Endothelial cell of umbilical vein (primary cell): ENCODE results near the gene TNNI3K. TPM values are rescaled to one million over a fixed set of nuclear protein-coding genes. Genes with fewer than 3 reads are reported as not detected.

Source experiments
- BruUV-seq: library from RNA; stranded (reverse); fragments of 400-500 nt; replicated peaks from 2 replicates; lab custom pipeline; 2021; lab: Mats Ljungman, UMichigan
- CTCF ChIA-PET: fragments of 300-600, 350-600 bp; sonication (Branson Sonifier 250); formaldehyde crosslinking; loops from one replicate; lab custom pipeline; 2021; ENCODE audit warnings: antibody characterized with exemption, inconsistent platforms; lab: Charles Lee
- POLR2A ChIA-PET: fragments of 300-600, 350-600 bp; sonication (Branson Sonifier 250); formaldehyde crosslinking; loops from one replicate; lab custom pipeline; 2021; ENCODE audit warnings: antibody characterized with exemption, inconsistent platforms; lab: Charles Lee
- DNase-seq: peaks from one replicate; pipeline ENCODE4 v3.0.0-alpha.2; 2011; ENCODE audit warnings: low read depth, low spot score
- FAIRE-seq: peaks from 2 replicates; lab custom pipeline; 2011; peaks lifted over from hg19 to GRCh38; lab: Jason Lieb, UNC
- H2AFZ ChIP-seq: 2 replicates; pipeline ENCODE4 v1.6.0; 2012; ENCODE audit warnings: low read depth, low read length, control low read depth, inconsistent platforms
- H3K27ac ChIP-seq: 2 replicates; pipeline ENCODE4 v1.5.1; 2011; ENCODE audit warnings: low read depth, mild to moderate bottlenecking, control low read depth, low read length, moderate library complexity; ENCODE audit not compliant: insufficient read depth
- H3K27me3 ChIP-seq, 2 experiments: 2 replicates each; pipeline versions ENCODE4 v1.6.0 to v1.6.1; 2011; ENCODE audit warnings: low read length in 2 of 2, mixed read lengths in 1 of 2; ENCODE audit not compliant: control insufficient read depth in 2 of 2, insufficient read depth in 2 of 2
- H3K36me3 ChIP-seq, 2 experiments: 2 replicates in 1 of 2; 3 replicates in 1 of 2; pipeline ENCODE4 v1.5.1; 2011; ENCODE audit warnings: low read length in 2 of 2, mild to moderate bottlenecking in 1 of 2, moderate library complexity in 1 of 2; ENCODE audit not compliant: control insufficient read depth in 2 of 2, insufficient read depth in 2 of 2; ENCODE audit errors: extremely low read depth in 1 of 2
- H3K4me1 ChIP-seq: 3 replicates; pipeline ENCODE4 v1.5.1; 2011; ENCODE audit warnings: mild to moderate bottlenecking, low read length; ENCODE audit not compliant: control insufficient read depth, insufficient read depth; ENCODE audit errors: extremely low read depth
- H3K4me2 ChIP-seq: 2 replicates; pipeline ENCODE4 v1.6.1; 2011; ENCODE audit warnings: low read length, control low read depth, mixed read lengths; ENCODE audit not compliant: insufficient read depth
- H3K4me3 ChIP-seq, 3 experiments: fragments of 200-600 bp in 1 of 3; sonication (generic), shearing (Covaris generic) in 1 of 3; replicated peaks in 1 of 3; 2 replicates each; pipeline ENCODE4 v1.5.1; 2011 to 2016; ENCODE audit warnings: control low read depth in 3 of 3, low read length in 3 of 3, mild to moderate bottlenecking in 2 of 3, inconsistent platforms in 1 of 3, low read depth in 1 of 3, moderate library complexity in 1 of 3; ENCODE audit not compliant: insufficient read depth in 1 of 3
- H3K79me2 ChIP-seq: 2 replicates; pipeline ENCODE4 v1.6.0; 2012; ENCODE audit warnings: low read length, inconsistent platforms; ENCODE audit not compliant: control insufficient read depth, insufficient read depth
- H3K9ac ChIP-seq: replicated peaks from 2 replicates; pipeline ENCODE3; 2011; ENCODE audit warnings: low read length, control low read depth; ENCODE audit not compliant: insufficient read depth; ENCODE audit errors: extremely low read depth
- H3K9me1 ChIP-seq: replicated peaks from 3 replicates; pipeline ENCODE4 v1.6.0; 2011; ENCODE audit warnings: mild to moderate bottlenecking, low read length; ENCODE audit not compliant: control insufficient read depth, insufficient read depth; ENCODE audit errors: extremely low read depth
- H3K9me3 ChIP-seq: replicated peaks from 2 replicates; pipeline ENCODE4 v1.5.1; 2012; ENCODE audit warnings: low read length, inconsistent platforms; ENCODE audit not compliant: control insufficient read depth, insufficient read depth
- H4K20me1 ChIP-seq: replicated peaks from 2 replicates; pipeline ENCODE3; 2011; ENCODE audit warnings: mild to moderate bottlenecking, low read length; ENCODE audit not compliant: control insufficient read depth, insufficient read depth; ENCODE audit errors: extremely low read depth
- CTCF ChIP-seq, 2 donors: IDR thresholded peaks; 1 replicate in 1 of 2; 2 replicates in 1 of 2; pipeline ENCODE4 v1.5.1; 2011; ENCODE audit warnings: low read length in 2 of 2, mild to moderate bottlenecking in 2 of 2, moderate library complexity in 2 of 2, control low read depth in 1 of 2, inconsistent platforms in 1 of 2, low read depth in 1 of 2; ENCODE audit not compliant: insufficient read depth in 1 of 2; ENCODE audit errors: extremely low read depth in 1 of 2
- EZH2 ChIP-seq: IDR thresholded peaks from 2 replicates; pipeline ENCODE4 v1.6.1; 2012; ENCODE audit warnings: borderline replicate concordance, low read depth, mild to moderate bottlenecking, moderate library complexity, low read length, inconsistent platforms; ENCODE audit not compliant: severe bottlenecking
- FOS ChIP-seq: IDR thresholded peaks from 2 replicates; pipeline ENCODE4 v1.6.1; 2011; ENCODE audit warnings: mild to moderate bottlenecking, low read length, moderate library complexity, borderline replicate concordance; ENCODE audit not compliant: insufficient read depth
- JUN ChIP-seq: IDR thresholded peaks from 2 replicates; pipeline ENCODE4 v1.6.1; 2011; ENCODE audit warnings: borderline replicate concordance, low read depth; ENCODE audit not compliant: insufficient read length, insufficient read depth
- MAX ChIP-seq: IDR thresholded peaks from 2 replicates; pipeline ENCODE4 v1.6.1; 2011; ENCODE audit not compliant: insufficient read depth, insufficient read length
- MYC ChIP-seq: IDR thresholded peaks from one replicate; pipeline ENCODE4 v1.6.1; 2011; ENCODE audit warnings: mild to moderate bottlenecking, low read depth, low read length
- POLR2A ChIP-seq: IDR thresholded peaks from 2 replicates; pipeline ENCODE4 v1.6.1; 2012; ENCODE audit warnings: low read depth, mild to moderate bottlenecking, control low read depth, low read length
- POLR2AphosphoS5 ChIP-seq: IDR thresholded peaks from 2 replicates; pipeline ENCODE4 v1.6.1; 2012; ENCODE audit warnings: low read depth, mild to moderate bottlenecking, control low read depth, low read length, moderate library complexity; ENCODE audit not compliant: insufficient read depth
- dilution Hi-C: fragments of 300-500 bp; cut with MboI; formaldehyde crosslinking; loops from one replicate; pipeline ENCODE4 v1.15.0; 2019; ENCODE audit warnings: low sequenced_read_pairs; ENCODE audit not compliant: extremely low pct_ligation_motif_present
- intact Hi-C: fragments of 100-400 bp; cut with micrococcal nuclease; formaldehyde crosslinking; loops from one replicate; pipeline ENCODE4 v1.10.0; 2022
- polyA plus RNA-seq, 4 experiments: library from polyadenylated mRNA; depleted of rRNA in 3 of 4; stranded (reverse) in 3 of 4; unstranded in 1 of 4; fragments of >200 nt; gene quantifications; 2 replicates each; pipeline versions ENCODE4 v1.2.1 to v1.2.3, GENCODE V29; 2011 to 2012; ENCODE audit warnings: missing spikeins in 1 of 4
- total RNA-seq: library from RNA; stranded (reverse); gene quantifications from 2 replicates; pipeline ENCODE4 v1.2.3, GENCODE V29; 2021

The TNNI3K gene
- total and polyA plus RNA-seq, 2 donors (not counting 3 experiments of a cell fraction or from before 2014, with no cell fraction given): 0.69 TPM; not detected in 1

- ChIA-PET POLR2A (no interaction called here), CTCF (no interaction called here)
- Histone ChIP-seq H4K20me1 (no peaks in the 10 kb centered on the region), H3K9ac (no peak overlapping the region), H3K27ac (no peak overlapping the region), H3K79me2 (no peaks in the 10 kb centered on the region), H3K4me3 (no peak overlapping the region), H2AFZ (no peak overlapping the region), H3K4me1 (no peaks in the 10 kb centered on the region), H3K36me3 (no peaks in the 10 kb centered on the region), H3K27me3 (no peaks in the 10 kb centered on the region), H3K9me1 (no peaks in the 10 kb centered on the region), H3K4me2 (no peak overlapping the region), H3K9me3 (no peaks in the 10 kb centered on the region)
- no TSS peak for BruUV-seq
- TF ChIP-seq JUN: no peak
- no peak for TF ChIP-seq MAX
- TF ChIP-seq MYC: no peak
- TF ChIP-seq EZH2: no peak
- no peak for TF ChIP-seq CTCF (IDR thresholded peaks at IDR 0.05; ENCODE audit: extremely low read depth in 1 of 2, insufficient read depth in 1 of 2, low read depth in 1 of 2, low read length in 2 of 2)
- no peak for TF ChIP-seq FOS
- TF ChIP-seq POLR2AphosphoS5: no peak
- TF ChIP-seq POLR2A: no peak
- DNase-seq (no peak), FAIRE-seq (no peak)
- intact Hi-C loops: no loop called here
- dilution Hi-C loops: no loop called here
These were observed 250.4 kb downstream of the TNNI3K start for GRCh38 chr1:74485622-74486021.
